Measurements from ENCODE around the gene SNX4. TPM values are rescaled to one million over a fixed set of nuclear protein-coding genes. Genes with fewer than 3 reads are reported as not detected.

The SNX4 gene
- 19.8 to 27.8 TPM (median 23.4 TPM) in 5 replicates for total RNA-seq (2022; extraction: Qiagen RNA extraction; ENCODE audit: low read depth)

GRCh38 chr3:125519678-125520562 is at the start of gene SNX4:
Gene SNX4 (minus strand): TSS chr3:125520202. CDS start chr3:125520172, 30 bp downstream.

Other genes with a start within 250 kb of the SNX4 start
- gene ZNF148, start 144.9 kb downstream of the SNX4 start, total RNA-seq (2022; extraction: Qiagen RNA extraction; ENCODE audit: low read depth), result 7.8 to 11.4 TPM (median 9.8 TPM) in 5 replicates
- gene OSBPL11, start 75.3 kb upstream of the SNX4 start, total RNA-seq (2022; extraction: Qiagen RNA extraction; ENCODE audit: low read depth), result 6.5 to 9.7 TPM (median 7.3 TPM) in 5 replicates